PC-9 (cell line): Measurements from ENCODE around the gene CFH. TPM values are rescaled to one million over a fixed set of nuclear protein-coding genes. Genes with fewer than 3 reads are reported as not detected.
"Not testable (repeated sequence)": the region's sequence is repeated elsewhere in the genome, so short reads cannot be mapped to it uniquely, and the experiment has no call there.

Experiments used
- BruUV-seq: library from RNA; stranded (reverse); fragments of 400-500 nt; replicated peaks from 2 replicates; lab custom pipeline; 2021; lab: Mats Ljungman, UMichigan
- CTCF ChIA-PET: fragments of 300-600 bp; sonication (Branson Sonifier 250); formaldehyde crosslinking; loops from one replicate; lab custom pipeline; 2022; ENCODE audit warnings: antibody characterized with exemption; lab: Charles Lee
- POLR2A ChIA-PET: fragments of 300-600 bp; sonication (Branson Sonifier 250); formaldehyde crosslinking; loops from one replicate; lab custom pipeline; 2022; ENCODE audit warnings: antibody characterized with exemption; ENCODE audit not compliant: unreplicated experiment; lab: Charles Lee
- DNase-seq, 2 experiments: peaks; one replicate each; pipeline versions ENCODE4 v3.0.0 to v3.0.0-alpha.2; 2015 to 2022; ENCODE audit warnings: mixed read lengths in 1 of 2
- H2AFZ ChIP-seq: fragments of 200-600 bp; sonication (generic); 2 replicates; pipeline ENCODE4 v1.8.1; 2017; ENCODE audit warnings: antibody characterized with exemption
- H3F3A ChIP-seq: fragments of 200-600 bp; sonication (generic); 2 replicates; pipeline ENCODE4 v1.8.1; 2017; ENCODE audit warnings: antibody characterized with exemption, mild to moderate bottlenecking, low read depth; ENCODE audit not compliant: insufficient read depth
- H3K27ac ChIP-seq: fragments of 200-600 bp; sonication (generic); 2 replicates; pipeline ENCODE4 v1.6.1; 2016; ENCODE audit warnings: mixed run types
- H3K27me3 ChIP-seq: fragments of 200-600 bp; sonication (generic); 2 replicates; pipeline ENCODE4 v1.6.1; 2016; ENCODE audit warnings: low read depth, mixed run types; ENCODE audit not compliant: insufficient read depth
- H3K36me3 ChIP-seq: fragments of 200-600 bp; sonication (generic); 2 replicates; pipeline ENCODE4 v1.6.1; 2016; ENCODE audit warnings: low read depth, mixed run types
- H3K4me1 ChIP-seq: fragments of 200-600 bp; sonication (generic); replicated peaks from 2 replicates; pipeline ENCODE4 v1.6.1; 2016; ENCODE audit warnings: mixed run types; ENCODE audit not compliant: insufficient read depth
- H3K4me2 ChIP-seq: fragments of 200-600 bp; sonication (generic); 2 replicates; pipeline ENCODE4 v1.6.1; 2017; ENCODE audit warnings: mixed run types
- H3K4me3 ChIP-seq: fragments of 200-600 bp; sonication (generic); 2 replicates; pipeline ENCODE4 v1.6.1; 2016; ENCODE audit warnings: mixed run types
- H3K79me2 ChIP-seq: fragments of 200-600 bp; sonication (generic); 2 replicates; pipeline ENCODE4 v1.6.1; 2017; ENCODE audit warnings: low read depth, mixed run types
- H3K9me2 ChIP-seq: fragments of 200-600 bp; sonication (generic); 2 replicates; pipeline ENCODE4 v1.8.1; 2017; ENCODE audit warnings: mild to moderate bottlenecking; ENCODE audit not compliant: insufficient read depth
- H3K9me3 ChIP-seq: fragments of 200-600 bp; sonication (generic); 2 replicates; pipeline ENCODE4 v1.8.1; 2016; ENCODE audit warnings: low read depth; ENCODE audit not compliant: insufficient read depth
- H4K20me1 ChIP-seq: fragments of 200-600 bp; sonication (generic); 2 replicates; pipeline ENCODE4 v1.8.1; 2017; ENCODE audit not compliant: insufficient read depth
- CTCF ChIP-seq: fragments of 200-600 bp; sonication (generic); conservative IDR thresholded peaks from 2 replicates; pipeline ENCODE4 v1.6.1; 2017; ENCODE audit warnings: mixed run types, antibody characterized with exemption, mild to moderate bottlenecking, moderate library complexity
- EZH2 ChIP-seq: fragments of 200-600 bp; sonication (generic); IDR thresholded peaks from 2 replicates; pipeline ENCODE4 v1.8.0; 2017; ENCODE audit warnings: antibody characterized with exemption, low read depth
- intact Hi-C: fragments of 100-400 bp; cut with micrococcal nuclease; formaldehyde crosslinking; loops from one replicate; pipeline ENCODE4 v1.10.0; 2022; ENCODE audit not compliant: unreplicated experiment
- total RNA-seq: library from RNA; stranded (reverse); gene quantifications from 2 replicates; pipeline ENCODE4 v1.2.3, GENCODE V29; 2021

CFH gene
- total RNA-seq, 1 experiment from 2014 or later = 3.8 TPM

GRCh38 chr1:196701144-196701543 lies 49.3 kb downstream of the CFH start:
- no peak for DNase-seq
- Histone ChIP-seq H3K9me2 (no peaks in the 10 kb centered on the region), H3K4me1 (no peaks in the 10 kb centered on the region), H3K27me3 (no peaks in the 10 kb centered on the region), H3K36me3 (no peaks in the 10 kb centered on the region), H3K9me3 (no peaks in the 10 kb centered on the region), H3K27ac (no peak overlapping the region), H3K4me2 (no peak overlapping the region), H3F3A (no peaks in the 10 kb centered on the region), H2AFZ (no peak overlapping the region), H4K20me1 (no peaks in the 10 kb centered on the region), H3K79me2 (no peaks in the 10 kb centered on the region), H3K4me3 (no peak overlapping the region)
- BruUV-seq = no TSS peak
- intact Hi-C loops = no loop called here
- POLR2A ChIA-PET = no interaction called here
- CTCF ChIA-PET = no interaction called here
- TF ChIP-seq EZH2 (no peak), CTCF (no peak)

- CTCF ChIA-PET = interaction anchor here (1.0 kb wide), 1 partner anchor 469 kb away, joined by 3 read pairs; no protein-coding TSS in a partner anchor
- BruUV-seq, H3K79me2 ChIP-seq, H3K27me3 ChIP-seq, H3K36me3 ChIP-seq, H3K4me3 ChIP-seq, intact Hi-C loops, DNase-seq, H2AFZ ChIP-seq, H3K27ac ChIP-seq, H4K20me1 ChIP-seq, H3K9me3 ChIP-seq, H3K4me1 ChIP-seq, H3K4me2 ChIP-seq, H3F3A ChIP-seq, H3K9me2 ChIP-seq: not testable (repeated sequence)
- POLR2A ChIA-PET = interaction anchor here (0.8 kb wide), 1 partner anchor 216 kb away, joined by 4 read pairs; no protein-coding TSS in a partner anchor
Observed at GRCh38 chr1:196709892-196710291, 58.0 kb downstream of the CFH start.

GRCh38 chr1:196717868-196718267 lies 66.0 kb downstream of the CFH start:
- no peak for DNase-seq
- no peaks in the 10 kb centered on the region for H3K36me3 ChIP-seq
- no peak overlapping the region for H3K4me2 ChIP-seq
- TF ChIP-seq EZH2 (no peak), CTCF (no peak)
- no TSS peak for BruUV-seq
- H3K9me3 ChIP-seq = no peaks in the 10 kb centered on the region
- no peaks in the 10 kb centered on the region for H3F3A ChIP-seq
- H4K20me1 ChIP-seq = no peaks in the 10 kb centered on the region
- no peaks in the 10 kb centered on the region for H3K79me2 ChIP-seq
- no peak overlapping the region for H2AFZ ChIP-seq
- H3K27me3 ChIP-seq = no peaks in the 10 kb centered on the region
- intact Hi-C loops = no loop called here
- H3K9me2 ChIP-seq = peaks cover 9% of the 10 kb centered on the region; the same call in 1 of the 2 replicates
- no peak overlapping the region for H3K27ac ChIP-seq
- H3K4me1 ChIP-seq = no peaks in the 10 kb centered on the region
- no peak overlapping the region for H3K4me3 ChIP-seq
- ChIA-PET POLR2A (no interaction called here), CTCF (no interaction called here)
